Middle frontal gyrus (tissue), 1 donor: ENCODE results near the gene PKLR.
"Not testable (repeated sequence)": the region's sequence is repeated elsewhere in the genome, so short reads cannot be mapped to it uniquely, and the experiment has no call there.

Experiments
- DNase-seq: peaks from one replicate; pipeline ENCODE4 v3.0.0-alpha.2; 2015; ENCODE audit warnings: low spot score; ENCODE audit errors: extremely low spot score

The PKLR gene

GRCh38 chr1:155318082-155318481 is 16.8 kb upstream of the PKLR start:
- no peak for DNase-seq

- no peak for DNase-seq
These were observed 15.7 kb upstream of the PKLR start for GRCh38 chr1:155316922-155317321.

GRCh38 chr1:155313261-155313660 is 12.0 kb upstream of the PKLR start:
- no peak for DNase-seq

- DNase-seq, result no peak
These were observed 8.3 kb upstream of the PKLR start for GRCh38 chr1:155309423-155310021.

GRCh38 chr1:155308493-155309422 is 7.5 kb upstream of the PKLR start, which contains the start of gene FDPS:
Gene FDPS, plus strand, starts transcription at chr1:155308866. Its CDS starts 924 bp downstream, at chr1:155309790.
- DNase-seq, result peak; percentile 99

GRCh38 chr1:155307247-155307740 is 6.1 kb upstream of the PKLR start:
- DNase-seq, result no peak

- no peak for DNase-seq
These were observed 4.7 kb upstream of the PKLR start for GRCh38 chr1:155305881-155306391.

GRCh38 chr1:155304558-155305063 is 3.4 kb upstream of the PKLR start:
- no peak for DNase-seq

- DNase-seq, result no peak
These were observed 497 bp downstream of the PKLR start for GRCh38 chr1:155300553-155301329.

- no peak for DNase-seq
These were observed 1.2 kb downstream of the PKLR start for GRCh38 chr1:155300024-155300423.

GRCh38 chr1:155297384-155297783 is 3.9 kb downstream of the PKLR start:
- no peak for DNase-seq

GRCh38 chr1:155296661-155297060 is 4.6 kb downstream of the PKLR start:
- no peak for DNase-seq

GRCh38 chr1:155295942-155296267 is 5.3 kb downstream of the PKLR start:
- DNase-seq, result no peak

GRCh38 chr1:155295183-155295941 is 5.9 kb downstream of the PKLR start:
- DNase-seq, result no peak

GRCh38 chr1:155294520-155295182 is 6.6 kb downstream of the PKLR start:
- no peak for DNase-seq

- DNase-seq, result no peak
These were observed 8.0 kb downstream of the PKLR start for GRCh38 chr1:155293086-155293749.

- DNase-seq, result not testable (repeated sequence)
These were observed 10.2 kb downstream of the PKLR start for GRCh38 chr1:155291006-155291405.

GRCh38 chr1:155287987-155288543 is 13.2 kb downstream of the PKLR start:
- DNase-seq, result no peak

- DNase-seq, result no peak
These were observed 14.7 kb downstream of the PKLR start for GRCh38 chr1:155286544-155286943.
